H1 (cell line): ENCODE measurements around the gene RRBP1. TPM values are rescaled to one million over a fixed set of nuclear protein-coding genes. Genes with fewer than 3 reads are reported as not detected.

Experiments used
- CTCF ChIA-PET: fragments of 300-600 bp; sonication (Branson Sonifier 250); formaldehyde crosslinking; loops from one replicate; lab custom pipeline; 2021; ENCODE audit not compliant: partially characterized antibody; lab: Charles Lee
- POLR2A ChIA-PET: fragments of 300-600 bp; sonication (Branson Sonifier 250); formaldehyde crosslinking; loops from one replicate; lab custom pipeline; 2021; ENCODE audit warnings: inconsistent platforms; ENCODE audit not compliant: partially characterized antibody; lab: Charles Lee
- DNase-seq, 2 experiments: peaks; one replicate each; pipeline versions ENCODE4 v3.0.0 to v3.0.0-alpha.2; 2010 to 2022; ENCODE audit warnings: low spot score in 2 of 2, low read depth in 1 of 2, mixed read lengths in 1 of 2
- FAIRE-seq: peaks from 2 replicates; lab custom pipeline; 2011; peaks lifted over from hg19 to GRCh38; lab: Jason Lieb, UNC
- H2AFZ ChIP-seq: 2 replicates; pipeline ENCODE4 v1.8.1; 2012; ENCODE audit warnings: low read length, inconsistent platforms
- H2AK5ac ChIP-seq: 2 replicates; pipeline ENCODE4 v1.6.1; 2013; ENCODE audit warnings: low read depth, low read length
- H2BK120ac ChIP-seq: replicated peaks from 2 replicates; pipeline ENCODE3; 2013; ENCODE audit warnings: low read depth, low read length, inconsistent platforms
- H2BK12ac ChIP-seq: 2 replicates; pipeline ENCODE4 v1.6.1; 2013; ENCODE audit warnings: low read depth, low read length
- H2BK15ac ChIP-seq: 2 replicates; pipeline ENCODE4 v1.6.1; 2013; ENCODE audit warnings: low read length
- H2BK20ac ChIP-seq: 2 replicates; pipeline ENCODE4 v1.6.1; 2013; ENCODE audit warnings: low read length
- H2BK5ac ChIP-seq: 2 replicates; pipeline ENCODE4 v1.6.1; 2013; ENCODE audit warnings: low read depth, low read length
- H3K14ac ChIP-seq: 2 replicates; pipeline ENCODE4 v1.6.1; 2013; ENCODE audit warnings: inconsistent platforms; ENCODE audit not compliant: insufficient read length
- H3K18ac ChIP-seq: 2 replicates; pipeline ENCODE4 v1.6.1; 2013; ENCODE audit warnings: low read length; ENCODE audit errors: extremely low read depth
- H3K23ac ChIP-seq: 2 replicates; pipeline ENCODE4 v1.6.1; 2013; ENCODE audit warnings: inconsistent platforms; ENCODE audit not compliant: insufficient read length
- H3K23me2 ChIP-seq: 2 replicates; pipeline ENCODE4 v1.6.1; 2013; ENCODE audit warnings: low read depth, low read length
- H3K27ac ChIP-seq: 2 replicates; pipeline ENCODE4 v1.6.1; 2011; ENCODE audit warnings: low read depth, low read length, inconsistent platforms
- H3K27me3 ChIP-seq, 4 experiments: replicated peaks in 1 of 4; 1 replicate in 1 of 4; 2 replicates in 3 of 4; pipeline versions ENCODE4 v1.6.1 to v1.8.1; 2011 to 2013; ENCODE audit warnings: low read length in 3 of 4, mild to moderate bottlenecking in 3 of 4, inconsistent platforms in 2 of 4, mixed read lengths in 2 of 4, moderate library complexity in 1 of 4; ENCODE audit not compliant: control insufficient read depth in 3 of 4, insufficient read depth in 3 of 4; ENCODE audit errors: extremely low read depth in 1 of 4
- H3K36me3 ChIP-seq, 4 experiments: 2 replicates each; pipeline versions ENCODE4 v1.6.1 to v1.8.1; 2011 to 2013; ENCODE audit warnings: mild to moderate bottlenecking in 4 of 4, low read length in 3 of 4, moderate library complexity in 2 of 4, control low read depth in 1 of 4, inconsistent platforms in 1 of 4; ENCODE audit not compliant: insufficient read depth in 4 of 4, control insufficient read depth in 2 of 4
- H3K4ac ChIP-seq: replicated peaks from 2 replicates; pipeline ENCODE3; 2013; ENCODE audit warnings: low read length, low read depth, mixed read lengths, inconsistent platforms; ENCODE audit not compliant: insufficient read length
- H3K4me1 ChIP-seq, 4 experiments: replicated peaks in 1 of 4; 1 replicate in 1 of 4; 2 replicates in 3 of 4; pipeline versions ENCODE4 v1.6.1 to v1.8.1; 2011 to 2013; ENCODE audit warnings: low read length in 3 of 4, inconsistent platforms in 2 of 4, mixed read lengths in 1 of 4; ENCODE audit not compliant: insufficient read depth in 4 of 4, control insufficient read depth in 3 of 4
- H3K4me2 ChIP-seq, 2 experiments: 2 replicates each; pipeline versions ENCODE4 v1.6.1 to v1.8.1; 2011 to 2013; ENCODE audit warnings: low read depth in 2 of 2, low read length in 2 of 2, control low read depth in 1 of 2, inconsistent platforms in 1 of 2, mild to moderate bottlenecking in 1 of 2; ENCODE audit not compliant: insufficient read depth in 1 of 2
- H3K4me3 ChIP-seq, 4 experiments: fragments of 200-600, 300-600 bp in 1 of 4; sonication (generic), shearing (Covaris generic), sonication (Bioruptor Twin) in 1 of 4; 2 replicates each; pipeline versions ENCODE4 v1.5.1 to v1.8.1; 2011 to 2016; ENCODE audit warnings: low read length in 4 of 4, low read depth in 3 of 4, control low read depth in 2 of 4, inconsistent platforms in 2 of 4, mild to moderate bottlenecking in 2 of 4, mixed read lengths in 1 of 4, moderate library complexity in 1 of 4; ENCODE audit not compliant: insufficient read depth in 2 of 4; ENCODE audit errors: extremely low read depth in 1 of 4
- H3K56ac ChIP-seq: replicated peaks from 2 replicates; pipeline ENCODE3; 2013; ENCODE audit warnings: low read depth, mild to moderate bottlenecking, mixed read lengths, low read length, inconsistent platforms; ENCODE audit not compliant: insufficient read length
- H3K79me1 ChIP-seq: 2 replicates; pipeline ENCODE4 v1.6.1; 2013; ENCODE audit warnings: low read depth, low read length, control low read depth
- H3K79me2 ChIP-seq, 2 experiments: 2 replicates each; pipeline versions ENCODE4 v1.6.1 to v1.8.1; 2012 to 2013; ENCODE audit warnings: low read length in 2 of 2, mild to moderate bottlenecking in 2 of 2, inconsistent platforms in 1 of 2; ENCODE audit not compliant: insufficient read depth in 2 of 2, control insufficient read depth in 1 of 2
- H3K9ac ChIP-seq, 4 experiments: replicated peaks in 1 of 4; 1 replicate in 1 of 4; 2 replicates in 3 of 4; pipeline versions ENCODE4 v1.6.1 to v1.8.1; 2011 to 2013; ENCODE audit warnings: low read depth in 3 of 4, low read length in 3 of 4, control low read depth in 2 of 4, mild to moderate bottlenecking in 2 of 4, moderate library complexity in 2 of 4, inconsistent platforms in 1 of 4; ENCODE audit errors: extremely low read depth in 1 of 4
- H3K9me3 ChIP-seq, 2 experiments: 2 replicates each; pipeline versions ENCODE4 v1.6.1 to v1.8.1; 2012 to 2013; ENCODE audit warnings: mild to moderate bottlenecking in 2 of 2, moderate library complexity in 2 of 2, control low read depth in 1 of 2, inconsistent platforms in 1 of 2, low read depth in 1 of 2, low read length in 1 of 2, mixed read lengths in 1 of 2; ENCODE audit not compliant: insufficient read depth in 2 of 2
- H4K20me1 ChIP-seq, 2 experiments: replicated peaks in 1 of 2; 2 replicates each; pipeline versions ENCODE3 to v1.8.1; 2011 to 2013; ENCODE audit warnings: inconsistent platforms in 2 of 2, low read length in 2 of 2, mild to moderate bottlenecking in 1 of 2; ENCODE audit not compliant: insufficient read depth in 2 of 2, control insufficient read depth in 1 of 2
- H4K5ac ChIP-seq: 2 replicates; pipeline ENCODE4 v1.6.1; 2013; ENCODE audit warnings: low read length, low read depth, mixed read lengths, inconsistent platforms; ENCODE audit not compliant: insufficient read length
- H4K8ac ChIP-seq: 2 replicates; pipeline ENCODE4 v1.8.0; 2013; ENCODE audit warnings: mild to moderate bottlenecking, moderate library complexity, low read length, inconsistent platforms; ENCODE audit not compliant: insufficient read depth; ENCODE audit errors: extremely low read depth
- H4K91ac ChIP-seq: replicated peaks from 2 replicates; pipeline ENCODE3; 2013; ENCODE audit warnings: low read length, mixed read lengths, inconsistent platforms; ENCODE audit not compliant: insufficient read length
- BRCA1 ChIP-seq: IDR thresholded peaks from 2 replicates; pipeline ENCODE4 v1.6.1; 2012; ENCODE audit warnings: low read depth, low read length, improper control_type of control experiment
- WGBS, 2 experiments: shearing (Covaris generic) in 1 of 2; methylation state at CpG; one replicate each; pipeline versions ENCODE4 v1.1.6 to v1.1.7; 2013 to 2015; ENCODE audit warnings: low lambda C conversion rate in 2 of 2, mixed read lengths in 2 of 2, inconsistent platforms in 1 of 2, low coverage in 1 of 2, missing lambda C conversion rate in 1 of 2; ENCODE audit not compliant: insufficient replicate concordance in 2 of 2, insufficient coverage in 1 of 2, insufficient read length in 1 of 2; ENCODE audit errors: extremely low coverage in 1 of 2, missing lambda C conversion rate in 1 of 2; 5-methylcytosine and 5-hydroxymethylcytosine counted together
- polyA plus RNA-seq, 7 experiments: library from polyadenylated mRNA; depleted of rRNA in 3 of 7; stranded (reverse) in 5 of 7; unstranded in 2 of 7; fragments of >200 nt in 5 of 7; fragments of 200-250 nt in 2 of 7; gene quantifications; 1 replicate in 5 of 7; 2 replicates in 1 of 7; 4 replicates in 1 of 7; pipeline versions ENCODE4 v1.2.1 to v1.2.3, GENCODE V29; 2011 to 2013; ENCODE audit warnings: missing spikeins in 2 of 7, mixed read lengths in 2 of 7
- total RNA-seq: library from RNA; stranded (reverse); fragmentation: NEBNext Ultra II Directional; extraction: Animal tissue kit (Norgen Biotek cat#: 25700); gene quantifications from 2 replicates; pipeline ENCODE4 v1.2.1, GENCODE V29; 2021

RRBP1 gene
- total and polyA plus RNA-seq, 2 of the 8 experiments (the other 6 are each of a cell fraction or from before 2014, with no cell fraction given), result 15.9 to 157 TPM

DNA sequence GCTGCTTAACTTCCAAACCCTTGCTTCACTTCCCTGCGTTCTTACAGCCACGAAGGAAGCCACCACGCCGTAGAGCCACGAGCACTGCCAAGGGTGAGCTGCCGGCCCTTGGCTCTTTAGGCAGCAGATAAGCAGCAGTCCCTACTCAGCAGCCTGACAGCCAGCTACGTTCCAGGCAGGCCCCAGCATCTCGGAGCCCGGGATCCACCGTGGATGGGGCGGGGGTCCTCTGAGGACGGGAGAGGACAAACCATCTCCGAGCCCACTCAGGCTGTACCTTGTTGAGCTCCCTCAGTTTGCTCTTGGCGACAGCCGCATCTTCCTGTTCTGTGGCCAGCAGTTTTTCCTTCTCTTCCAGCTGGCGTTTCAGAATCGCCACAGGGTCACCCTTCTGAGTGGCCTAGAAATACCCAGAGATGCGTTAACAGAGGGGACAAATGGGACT is 40.5 kb downstream of the RRBP1 start:
- H3K4me3 ChIP-seq, result no peak overlapping the region
- H2BK120ac ChIP-seq, result no peak overlapping the region
- no peak overlapping the region for H2BK15ac ChIP-seq
- H3K23me2 ChIP-seq, result no peaks in the 10 kb centered on the region
- FAIRE-seq (no peak), DNase-seq (no peak)
- H3K36me3 ChIP-seq, result peaks cover 0 to 9% (median 2%) of the 10 kb centered on the region in 4 experiments; a peak in 3 of 8 replicates
- no peak overlapping the region for H3K18ac ChIP-seq
- H3K56ac ChIP-seq, result no peak overlapping the region
- no peak for TF ChIP-seq BRCA1
- H3K4me2 ChIP-seq, result no peak overlapping the region
- no peak overlapping the region for H4K5ac ChIP-seq
- no peak overlapping the region for H2BK5ac ChIP-seq
- no peak overlapping the region for H2AK5ac ChIP-seq
- ChIA-PET POLR2A (interaction anchor here (0.6 to 1.1 kb wide), 4 partner anchors 12 to 254 kb away, joined by 3 read pairs; no protein-coding TSS in a partner anchor), CTCF (interaction anchor here (1.0 to 5.9 kb wide), 5 partner anchors 10 to 256 kb away, joined by 3 to 45 read pairs (median 5); no protein-coding TSS in a partner anchor)
- H3K23ac ChIP-seq, result no peak overlapping the region
- no peak overlapping the region for H4K8ac ChIP-seq
- H4K20me1 ChIP-seq, result peaks cover 11 to 18% of the 10 kb centered on the region in 2 experiments
- no peak overlapping the region for H2BK12ac ChIP-seq
- no peak overlapping the region for H3K27ac ChIP-seq
- 98% methylated on average over 18 of the region's 18 CpGs; no CpG with 5 or more reads in 1 of the 2 experiments for WGBS, 2 experiments
- H3K4ac ChIP-seq, result no peak overlapping the region
- H2BK20ac ChIP-seq, result no peak overlapping the region
- no peaks in the 10 kb centered on the region for H3K27me3 ChIP-seq
- no peak overlapping the region for H4K91ac ChIP-seq
- no peak overlapping the region for H2AFZ ChIP-seq
- peaks cover 0 to 47% of the 10 kb centered on the region in 2 experiments; a peak in 2 of 4 replicates for H3K79me2 ChIP-seq
- H3K4me1 ChIP-seq, result peaks cover 0 to 7% (median 3%) of the 10 kb centered on the region in 4 experiments; a peak in 3 of 7 replicates
- peaks cover 18% of the 10 kb centered on the region for H3K79me1 ChIP-seq
- no peak overlapping the region for H3K14ac ChIP-seq
- H3K9me3 ChIP-seq, result no peaks in the 10 kb centered on the region
- no peak overlapping the region for H3K9ac ChIP-seq
